Measurements from ENCODE around the gene RRP9. TPM values are rescaled to one million over a fixed set of nuclear protein-coding genes. Genes with fewer than 3 reads are reported as not detected.
"Not testable (repeated sequence)": the region's sequence is repeated elsewhere in the genome, so short reads cannot be mapped to it uniquely, and the experiment has no call there.

Gene RRP9
- total RNA-seq, result 9.7 TPM
- long read RNA-seq, transcript RRP9-201 (15 exons, 1,578 nt), result major isoform, 14 of 22 reads
- long read RNA-seq, partial matches to known transcripts, result 3 of 22 reads
- long read RNA-seq, other reads (novel, unspliced or antisense), result 5 of 22 reads

DNA sequence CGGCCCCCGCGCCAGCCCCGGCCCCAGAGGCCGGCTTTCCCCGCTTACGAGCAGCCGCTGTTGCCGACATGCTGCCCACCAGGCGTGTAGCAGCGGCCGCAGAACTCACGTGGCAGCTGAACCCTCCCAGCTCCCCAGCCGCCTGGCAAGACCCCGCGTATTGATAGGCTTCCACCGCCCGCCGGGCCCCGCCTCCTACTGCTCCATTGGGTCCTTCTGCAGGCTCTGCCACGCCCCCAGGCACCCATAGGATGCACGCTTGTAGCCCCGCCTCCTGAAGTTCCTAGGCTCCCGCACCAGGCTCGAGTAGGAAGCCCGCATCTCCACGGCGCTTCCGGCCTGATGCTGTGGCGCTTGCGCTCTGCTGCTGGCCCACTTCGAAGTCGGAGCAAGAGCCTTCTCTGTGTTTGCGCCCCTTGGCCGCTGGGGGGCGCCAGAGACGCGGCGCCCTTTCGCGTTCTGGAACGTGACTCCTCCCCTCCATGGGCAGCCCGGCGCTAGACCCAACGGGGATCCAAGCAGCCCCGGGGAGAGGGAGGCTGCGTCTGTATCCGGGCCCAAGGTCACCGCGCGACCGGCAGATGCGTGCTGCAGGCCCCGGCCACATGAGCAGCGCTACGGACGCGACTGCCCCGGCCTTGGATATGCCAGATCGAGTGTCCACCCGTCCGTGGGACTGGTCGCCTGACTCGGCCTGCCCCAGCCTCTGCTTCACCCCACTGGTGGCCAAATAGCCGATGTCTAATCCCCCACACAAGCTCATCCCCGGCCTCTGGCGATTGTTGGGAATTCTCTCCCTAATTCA is at the start of gene RRP9, which contains the start of gene PARP3:
Gene RRP9 (minus strand): TSS at position 107 of the 805 bp plus-strand sequence. CDS start 37 bp downstream, at position 70.
Gene PARP3 (plus strand): TSS at position 566 of the 805 bp plus-strand sequence. CDS start 993 bp downstream, outside the sequence.
- intact Hi-C loops (cut with DNase I), result loop anchor here (1.0 to 5.0 kb wide), 4 partner anchors 32 to 200 kb away; partner anchors contain the start of genes ABHD14B and RPL29
- DNase-seq (ENCODE audit: low spot score), result peak; percentile 99

- intact Hi-C loops (cut with DNase I), result not testable (repeated sequence)
- peak; percentile 62 for DNase-seq (ENCODE audit: low spot score)
Observed at GRCh38 chr3:51990501-51990971, 48.8 kb upstream of the RRP9 start.

GRCh38 chr3:51988286-51989146 is 46.8 kb upstream of the RRP9 start:
- intact Hi-C loops (cut with DNase I), result no loop called here
- no peak for DNase-seq (ENCODE audit: low spot score)

GRCh38 chr3:51987568-51987967 is 45.9 kb upstream of the RRP9 start:
- intact Hi-C loops (cut with DNase I), result no loop called here
- DNase-seq (ENCODE audit: low spot score), result no peak

DNA sequence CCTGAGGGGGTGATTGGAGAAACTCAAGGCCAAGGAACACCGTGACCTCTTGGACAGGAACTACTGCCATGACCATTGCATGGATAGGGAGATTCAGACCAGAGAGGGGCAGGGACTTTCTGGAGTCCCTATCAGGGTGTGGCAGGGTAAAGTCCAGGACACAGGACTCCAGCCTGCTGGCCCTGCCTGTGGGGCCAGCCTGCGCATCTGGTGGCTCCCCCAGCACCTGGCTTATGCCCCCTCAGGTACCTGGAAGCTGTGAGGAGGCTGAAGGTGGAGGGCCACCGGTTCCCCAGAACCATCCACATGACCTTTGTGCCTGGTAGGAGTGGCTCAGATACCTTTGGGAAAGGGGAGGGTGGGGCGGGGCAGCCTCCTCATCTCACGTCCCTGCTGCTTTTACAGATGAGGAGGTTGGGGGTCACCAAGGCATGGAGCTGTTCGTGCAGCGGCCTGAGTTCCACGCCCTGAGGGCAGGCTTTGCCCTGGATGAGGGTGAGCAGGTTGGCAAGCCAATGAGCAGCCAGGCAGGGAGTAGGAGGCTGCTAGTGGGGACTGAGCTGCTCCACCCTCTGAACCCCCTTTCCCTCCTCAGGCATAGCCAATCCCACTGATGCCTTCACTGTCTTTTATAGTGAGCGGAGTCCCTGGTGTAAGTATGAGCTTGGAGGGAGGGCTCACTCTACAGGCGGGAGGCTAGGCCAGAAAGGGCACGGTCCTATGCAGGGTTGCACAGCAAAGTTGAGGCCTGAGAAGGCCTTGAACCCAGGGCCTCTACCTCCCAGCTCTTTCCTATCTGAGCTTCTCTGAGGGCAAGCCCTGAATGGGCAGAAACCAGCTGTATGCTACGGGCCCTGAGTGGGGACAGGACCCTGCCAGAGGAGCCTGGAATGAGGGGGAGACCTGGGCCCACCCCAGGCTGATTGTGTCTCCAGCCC is 44.6 kb upstream of the RRP9 start:
- no peak for DNase-seq (ENCODE audit: low spot score)
- intact Hi-C loops (cut with DNase I), result no loop called here

DNA sequence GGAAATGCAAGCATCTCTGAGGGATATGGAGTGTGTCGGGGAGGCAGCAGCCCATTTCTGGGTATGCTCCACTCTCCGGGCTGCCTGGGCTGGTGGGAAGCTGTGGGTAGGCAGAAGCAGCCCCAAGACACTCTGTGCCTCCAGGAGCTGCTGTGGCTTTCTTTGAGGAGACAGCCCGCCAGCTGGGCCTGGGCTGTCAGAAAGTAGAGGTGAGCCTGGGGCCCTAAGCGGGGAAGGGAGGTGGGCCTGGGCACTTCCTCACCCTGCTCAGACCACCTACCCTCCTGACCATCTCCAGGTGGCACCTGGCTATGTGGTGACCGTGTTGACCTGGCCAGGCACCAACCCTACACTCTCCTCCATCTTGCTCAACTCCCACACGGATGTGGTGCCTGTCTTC is 43.4 kb upstream of the RRP9 start:
- no peak for DNase-seq (ENCODE audit: low spot score)
- intact Hi-C loops (cut with DNase I), result no loop called here

DNA sequence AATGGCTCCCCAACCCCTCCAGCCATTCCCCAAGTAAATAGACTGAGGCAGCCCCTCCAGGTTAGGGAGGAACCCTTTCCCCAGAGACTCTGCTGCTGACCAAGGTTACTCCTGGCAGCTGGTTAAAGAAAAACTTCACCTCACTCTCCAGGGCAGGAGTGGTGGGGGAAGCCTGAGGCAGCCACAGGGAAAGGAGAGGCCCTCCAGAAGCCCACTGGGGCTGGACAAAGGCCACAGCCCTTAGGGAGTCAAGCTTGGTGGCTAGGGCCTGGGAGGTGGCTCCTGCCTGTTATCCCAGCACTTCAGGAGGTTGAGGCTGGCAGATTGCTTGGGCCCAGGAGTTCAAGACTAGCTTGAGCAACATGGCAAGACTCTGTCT is 42.6 kb upstream of the RRP9 start:
- intact Hi-C loops (cut with DNase I), result no loop called here
- DNase-seq (ENCODE audit: low spot score), result no peak

- no peak for DNase-seq (ENCODE audit: low spot score)
- intact Hi-C loops (cut with DNase I), result no loop called here
Observed at GRCh38 chr3:51983578-51984268, 42.0 kb upstream of the RRP9 start.

- intact Hi-C loops (cut with DNase I), result no loop called here
- peak; percentile 92 for DNase-seq (ENCODE audit: low spot score)
Observed at GRCh38 chr3:51982838-51983577, 41.3 kb upstream of the RRP9 start, which contains the start of gene ACY1. TSS of gene ACY1 (plus strand) at chr3:51983535. CDS start at chr3:51984065, 530 bp downstream.

GRCh38 chr3:51982352-51982837 is 40.7 kb upstream of the RRP9 start:
- no peak for DNase-seq (ENCODE audit: low spot score)
- intact Hi-C loops (cut with DNase I), result no loop called here

DNA sequence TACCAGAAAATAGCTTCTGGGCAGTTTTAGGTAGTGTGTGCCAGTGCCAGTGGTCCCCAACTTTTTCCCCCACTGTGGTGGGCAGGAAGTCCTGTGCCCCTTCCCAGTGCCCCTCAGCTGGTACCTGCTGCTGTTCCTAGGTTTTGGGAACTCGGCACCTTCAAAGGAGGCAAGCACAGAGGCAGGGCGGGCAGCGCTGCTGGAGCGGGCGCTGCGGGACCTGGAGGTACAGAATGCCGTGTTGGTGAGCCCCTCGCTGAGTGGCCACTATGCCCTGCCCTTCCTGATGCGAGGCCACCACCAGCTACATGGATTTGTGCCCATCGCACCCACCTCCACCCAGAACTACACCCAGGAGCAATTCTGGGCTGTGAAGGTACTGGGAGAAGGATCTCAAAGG is 38.5 kb upstream of the RRP9 start:
- intact Hi-C loops (cut with DNase I), result no loop called here
- DNase-seq (ENCODE audit: low spot score), result no peak

DNA sequence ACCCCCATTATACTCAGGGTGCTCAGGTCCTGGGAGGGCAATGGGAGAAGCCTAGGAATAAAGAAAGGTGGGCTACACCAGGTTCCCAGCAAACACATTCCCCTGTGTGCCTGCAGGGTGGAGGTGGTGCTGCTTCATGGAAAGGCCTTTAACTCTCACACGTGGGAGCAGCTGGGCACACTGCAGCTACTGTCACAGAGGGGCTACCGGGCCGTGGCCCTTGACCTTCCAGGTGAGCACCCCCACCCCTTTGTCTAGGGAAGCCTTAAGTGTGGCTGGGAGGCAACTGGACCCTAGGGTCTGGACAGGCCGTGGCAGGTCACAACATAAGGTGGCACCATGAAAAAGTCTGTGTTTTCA is 36.4 kb upstream of the RRP9 start:
- no peak for DNase-seq (ENCODE audit: low spot score)
- intact Hi-C loops (cut with DNase I), result no loop called here

- DNase-seq (ENCODE audit: low spot score), result no peak
- intact Hi-C loops (cut with DNase I), result no loop called here
Observed at GRCh38 chr3:51977446-51978142, 35.9 kb upstream of the RRP9 start.

GRCh38 chr3:51975852-51976549 is 34.3 kb upstream of the RRP9 start:
- no peak for DNase-seq (ENCODE audit: low spot score)
- intact Hi-C loops (cut with DNase I), result no loop called here

GRCh38 chr3:51974963-51975851 is 33.5 kb upstream of the RRP9 start, which contains the start of gene ABHD14A:
TSS of gene ABHD14A (plus strand) at chr3:51975064. CDS start at chr3:51975136, 72 bp downstream.
- intact Hi-C loops (cut with DNase I), result loop anchor here (1.0 kb wide), 1 partner anchor 33 kb away; the partner anchor contains the start of gene PARP3

More at GRCh38 chr3:51974963-51975851, 33.5 kb upstream of the RRP9 start, which contains the start of gene ABHD14A:
- peak; percentile 89 for DNase-seq (ENCODE audit: low spot score)
